Peyer's patch (tissue), 4 donors: ENCODE data around the gene NEURL2. TPM values are rescaled to one million over a fixed set of nuclear protein-coding genes. Genes with fewer than 3 reads are reported as not detected.

Source experiments
- DNase-seq, 3 donors: peaks; one replicate each; pipeline ENCODE4 v3.0.0-alpha.2; 2017 to 2019
- H3K27ac ChIP-seq, 4 donors: fragments of 200-600 bp; sonication (generic); one replicate each; pipeline ENCODE4 v1.5.1; 2016 to 2019
- H3K27me3 ChIP-seq, 2 donors: fragments of 200-600 bp; sonication (generic); one replicate each; pipeline ENCODE4 v1.5.1; 2019
- H3K36me3 ChIP-seq, 3 donors: fragments of 200-600 bp; sonication (generic); one replicate each; pipeline ENCODE4 v1.5.1; 2016 to 2019
- H3K4me1 ChIP-seq, 4 donors: fragments of 200-600 bp; sonication (generic); one replicate each; pipeline ENCODE4 v1.5.1; 2016 to 2019
- H3K4me3 ChIP-seq, 4 donors: fragments of 200-600 bp; sonication (generic); 1 replicate in 3 of 4; 2 replicates in 1 of 4; pipeline ENCODE4 v1.5.1; 2016 to 2019; ENCODE audit warnings: mild to moderate bottlenecking in 1 of 4
- H3K9me3 ChIP-seq, 4 donors: fragments of 200-600 bp; sonication (generic); one replicate each; pipeline ENCODE4 v1.5.1; 2016 to 2019; ENCODE audit warnings: mild to moderate bottlenecking in 1 of 4
- CTCF ChIP-seq, 6 experiments: fragments of 450-650 bp in 4 of 6; fragments of 200-600 bp in 2 of 6; sonication (generic) in 1 of 6; IDR thresholded peaks; one replicate each; pipeline ENCODE4 v1.5.1; 2017 to 2019; ENCODE audit warnings: antibody characterized with exemption in 6 of 6, mild to moderate bottlenecking in 3 of 6, moderate library complexity in 1 of 6
- POLR2A ChIP-seq, 2 donors: fragments of 450-650 bp; IDR thresholded peaks; one replicate each; pipeline ENCODE4 v1.5.1; 2017; ENCODE audit warnings: antibody characterized with exemption in 2 of 2, mild to moderate bottlenecking in 2 of 2, moderate library complexity in 2 of 2
- total RNA-seq, 4 donors: library from RNA; depleted of rRNA; stranded (reverse); fragments of >200 nt; gene quantifications; one replicate each; pipeline ENCODE4 v1.1.0, GENCODE V29; 2016

NEURL2 gene
- total RNA-seq, 4 donors from 2014 or later = 3.3 to 27.6 (median 23.9) TPM

- no peak for TF ChIP-seq CTCF (IDR thresholded peaks at IDR 0.05)
- no peak for TF ChIP-seq POLR2A (IDR thresholded peaks at IDR 0.05)
- H3K36me3 ChIP-seq = peaks cover 0 to 60% (median 0%) of the 10 kb centered on the region in 3 donors
- H3K4me1 ChIP-seq = peaks cover 0 to 4% (median 1%) of the 10 kb centered on the region in 4 donors
- no peaks in the 10 kb centered on the region for H3K9me3 ChIP-seq
- DNase-seq = no peak
- no peaks in the 10 kb centered on the region for H3K27me3 ChIP-seq
- no peak overlapping the region for H3K4me3 ChIP-seq
- no peak overlapping the region for H3K27ac ChIP-seq
Measured at GRCh38 chr20:45898285-45898684, 7.3 kb upstream of the NEURL2 start.

GRCh38 chr20:45897692-45898091, 6.7 kb upstream of the NEURL2 start:
- Histone ChIP-seq H3K36me3 (peaks cover 0 to 60% (median 0%) of the 10 kb centered on the region in 3 donors), H3K27ac (no peak overlapping the region), H3K4me1 (peaks cover 0 to 9% (median 5%) of the 10 kb centered on the region in 4 donors), H3K9me3 (no peaks in the 10 kb centered on the region), H3K4me3 (no peak overlapping the region), H3K27me3 (no peaks in the 10 kb centered on the region)
- TF ChIP-seq CTCF (IDR thresholded peaks at IDR 0.05) (no peak), POLR2A (IDR thresholded peaks at IDR 0.05) (no peak)
- no peak for DNase-seq

DNA sequence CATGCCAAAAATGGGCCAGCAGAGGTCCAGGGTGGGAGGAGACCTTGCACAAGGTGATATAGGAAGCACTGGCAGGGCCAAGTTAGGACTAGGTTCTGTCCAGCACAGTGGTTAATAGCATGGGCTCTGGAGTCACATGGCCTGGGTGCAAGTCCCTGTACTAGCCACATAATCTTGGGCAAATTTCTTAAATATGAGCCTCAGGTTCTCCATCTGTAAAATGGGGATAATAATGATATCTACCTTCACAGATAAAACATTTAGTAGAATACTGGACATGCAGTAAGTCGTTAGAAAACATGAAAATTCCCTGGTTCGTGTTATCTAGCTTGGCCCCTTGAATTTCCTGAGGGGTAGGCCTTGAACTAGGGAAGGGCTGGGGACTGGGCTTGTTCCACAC, 6.3 kb upstream of the NEURL2 start:
- Histone ChIP-seq H3K9me3 (no peaks in the 10 kb centered on the region), H3K27me3 (no peaks in the 10 kb centered on the region), H3K27ac (no peak overlapping the region), H3K4me3 (no peak overlapping the region), H3K36me3 (peaks cover 0 to 60% (median 0%) of the 10 kb centered on the region in 3 donors), H3K4me1 (peaks cover 0 to 13% (median 8%) of the 10 kb centered on the region in 4 donors)
- TF ChIP-seq POLR2A (IDR thresholded peaks at IDR 0.05) (no peak), CTCF (IDR thresholded peaks at IDR 0.05) (no peak)
- DNase-seq = no peak

- DNase-seq = no peak
- H3K36me3 ChIP-seq = peaks cover 0 to 60% (median 0%) of the 10 kb centered on the region in 3 donors
Measured at GRCh38 chr20:45896641-45897161, 5.7 kb upstream of the NEURL2 start.

GRCh38 chr20:45894797-45895196, 3.8 kb upstream of the NEURL2 start:
- H3K4me1 ChIP-seq = peaks cover 0 to 27% (median 11%) of the 10 kb centered on the region in 4 donors
- no peak overlapping the region for H3K4me3 ChIP-seq
- H3K27ac ChIP-seq = no peak overlapping the region
- H3K27me3 ChIP-seq = no peaks in the 10 kb centered on the region
- peaks cover 0 to 59% (median 0%) of the 10 kb centered on the region in 3 donors for H3K36me3 ChIP-seq
- no peak for DNase-seq
- no peak for TF ChIP-seq CTCF (IDR thresholded peaks at IDR 0.05)
- no peak for TF ChIP-seq POLR2A (IDR thresholded peaks at IDR 0.05)
- no peaks in the 10 kb centered on the region for H3K9me3 ChIP-seq

More at GRCh38 chr20:45896641-45897161, 5.7 kb upstream of the NEURL2 start:
- Histone ChIP-seq H3K4me3 (no peak overlapping the region), H3K27ac (no peak overlapping the region), H3K27me3 (no peaks in the 10 kb centered on the region), H3K9me3 (no peaks in the 10 kb centered on the region), H3K4me1 (peaks cover 0 to 18% (median 11%) of the 10 kb centered on the region in 4 donors)
- no peak for TF ChIP-seq POLR2A (IDR thresholded peaks at IDR 0.05)
- TF ChIP-seq CTCF (IDR thresholded peaks at IDR 0.05) = no peak
